ENCODE data around the gene SLC1A2. TPM values are rescaled to one million over a fixed set of nuclear protein-coding genes. Genes with fewer than 3 reads are reported as not detected.

The SLC1A2 gene
- total RNA-seq, 1 experiment from 2014 or later = 0.25 TPM

DNA sequence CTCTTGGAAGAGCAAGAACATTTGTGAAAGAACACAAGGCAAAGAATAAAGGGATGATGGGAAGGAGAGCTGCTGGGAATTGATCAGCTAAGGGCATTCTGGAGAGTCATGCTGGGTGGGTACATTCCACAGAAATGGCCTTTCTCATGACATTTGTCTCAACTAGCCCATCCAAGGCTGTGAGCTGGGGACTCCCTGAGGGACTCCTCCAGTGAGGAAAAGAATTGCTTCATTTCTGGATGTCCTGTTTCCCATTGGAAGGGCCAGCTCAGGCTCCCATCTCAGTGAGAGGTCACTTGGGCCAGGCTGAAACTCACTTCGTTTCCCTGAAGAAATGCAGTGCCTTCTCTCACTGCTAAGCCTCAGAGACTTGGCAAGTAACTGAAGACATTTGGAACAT lies 173.6 kb downstream of the SLC1A2 start:
- CTCF ChIA-PET = interaction anchor here (1.7 kb wide), 1 partner anchor 8 kb away, joined by 8 read pairs; no protein-coding TSS in a partner anchor
- Histone ChIP-seq H3K79me2 (ENCODE audit: insufficient read depth, low read length) (no peaks in the 10 kb centered on the region), H3K4me2 (ENCODE audit: low read length) (no peak overlapping the region), H3K9me2 (ENCODE audit: insufficient read depth) (no peaks in the 10 kb centered on the region), H2AFZ (ENCODE audit: low read depth, low read length, poor library complexity, severe bottlenecking) (no peak overlapping the region), H3K27ac (ENCODE audit: low read depth, low read length) (no peak overlapping the region), H3K27me3 (ENCODE audit: insufficient read depth, low read length) (no peaks in the 10 kb centered on the region), H4K20me1 (ENCODE audit: insufficient read depth) (no peaks in the 10 kb centered on the region), H3K36me3 (ENCODE audit: control insufficient read depth in 1 of 2, insufficient read depth in 2 of 2, low read length in 2 of 2) (no peaks in the 10 kb centered on the region), H3K4me3 (replicated peaks in 1 of 2; ENCODE audit: low read depth in 1 of 2, low read length in 2 of 2) (no peak overlapping the region), H3K9ac (ENCODE audit: low read length) (no peak overlapping the region), H3K9me3 (ENCODE audit: control insufficient read depth in 1 of 2, insufficient read depth in 1 of 2, low read depth in 1 of 2, low read length in 2 of 2) (peaks cover 5 to 8% of the 10 kb centered on the region in 2 experiments; a peak in 2 of 4 replicates), H3K4me1 (ENCODE audit: control insufficient read depth in 1 of 2, insufficient read depth in 2 of 2, low read length in 2 of 2) (no peaks in the 10 kb centered on the region)
- ATAC-seq (no peak), DNase-seq (ENCODE audit: low read depth, low spot score) (no peak)
- no peak for TF ChIP-seq ZNF274 (IDR thresholded peaks at IDR 0.05; ENCODE audit: low read depth, low read length)
- TF ChIP-seq CTCF (IDR thresholded peaks at IDR 0.05 in 2 of 3, conservative IDR thresholded peaks at IDR 0.05 in 1 of 3; ENCODE audit: borderline replicate concordance in 1 of 3, insufficient read depth in 1 of 3, low read depth in 2 of 3, low read length in 2 of 3) = no peak
- TF ChIP-seq SRF (IDR thresholded peaks at IDR 0.05; ENCODE audit: low read depth) = no peak
- TF ChIP-seq JUND (IDR thresholded peaks at IDR 0.05) = no peak
- intact Hi-C loops (cut with micrococcal nuclease) = no loop called here
- RAD21 ChIA-PET (ENCODE audit: low non-redundant PET in 1 of 2, low total read pairs in 2 of 2, uncharacterized antibody in 2 of 2, unreplicated experiment in 2 of 2) = no interaction called here
- BruUV-seq (replicated peaks) = no TSS peak
- POLR2A ChIA-PET = interaction anchor here (1.2 kb wide), 1 partner anchor 10 kb away, joined by 3 read pairs; no protein-coding TSS in a partner anchor

- intact Hi-C loops (cut with micrococcal nuclease) = no loop called here
- Histone ChIP-seq H2AFZ (ENCODE audit: low read depth, low read length, poor library complexity, severe bottlenecking) (no peak overlapping the region), H3K79me2 (ENCODE audit: insufficient read depth, low read length) (no peaks in the 10 kb centered on the region), H3K4me1 (ENCODE audit: control insufficient read depth in 1 of 2, insufficient read depth in 2 of 2, low read length in 2 of 2) (no peaks in the 10 kb centered on the region), H3K27ac (ENCODE audit: low read depth, low read length) (no peak overlapping the region), H3K9me3 (ENCODE audit: control insufficient read depth in 1 of 2, insufficient read depth in 1 of 2, low read depth in 1 of 2, low read length in 2 of 2) (peaks cover 5 to 8% of the 10 kb centered on the region in 2 experiments; a peak in 2 of 4 replicates), H3K4me2 (ENCODE audit: low read length) (no peak overlapping the region), H3K9ac (ENCODE audit: low read length) (no peak overlapping the region), H3K4me3 (replicated peaks in 1 of 2; ENCODE audit: low read depth in 1 of 2, low read length in 2 of 2) (no peak overlapping the region), H3K9me2 (ENCODE audit: insufficient read depth) (no peaks in the 10 kb centered on the region), H3K27me3 (ENCODE audit: insufficient read depth, low read length) (no peaks in the 10 kb centered on the region), H4K20me1 (ENCODE audit: insufficient read depth) (no peaks in the 10 kb centered on the region), H3K36me3 (ENCODE audit: control insufficient read depth in 1 of 2, insufficient read depth in 2 of 2, low read length in 2 of 2) (no peaks in the 10 kb centered on the region)
- ATAC-seq (no peak), DNase-seq (ENCODE audit: low read depth, low spot score) (no peak)
- POLR2A ChIA-PET = no interaction called here
- CTCF ChIA-PET = no interaction called here
- RAD21 ChIA-PET (ENCODE audit: low non-redundant PET in 1 of 2, low total read pairs in 2 of 2, uncharacterized antibody in 2 of 2, unreplicated experiment in 2 of 2) = no interaction called here
- TF ChIP-seq POLR2AphosphoS5 (IDR thresholded peaks at IDR 0.05; ENCODE audit: low read depth, low read length) (no peak), MAX (IDR thresholded peaks at IDR 0.05) (no peak), ZNF274 (IDR thresholded peaks at IDR 0.05; ENCODE audit: low read depth, low read length) (no peak), TCF7L2 (IDR thresholded peaks at IDR 0.05; ENCODE audit: borderline replicate concordance, extremely low read depth, insufficient read depth, insufficient read length) (no peak), ELF1 (IDR thresholded peaks at IDR 0.05; ENCODE audit: borderline replicate concordance, low read depth) (no peak), JUND (IDR thresholded peaks at IDR 0.05) (no peak), CBX3 (IDR thresholded peaks at IDR 0.05; ENCODE audit: low read depth) (no peak), EZH2phosphoT487 (IDR thresholded peaks at IDR 0.05; ENCODE audit: borderline replicate concordance) (no peak)
- BruUV-seq (replicated peaks) = no TSS peak
Observed at GRCh38 chr11:35245056-35245455, 174.3 kb downstream of the SLC1A2 start.

Data from HCT116 (cell line).